Neural progenitor cell (in vitro differentiated cells): ENCODE measurements around the gene GLOD4.

Experiments
- CTCF ChIP-seq: fragments of 200-600 bp; sonication (generic); IDR thresholded peaks from 2 replicates; pipeline ENCODE4 v1.5.1; 2017; ENCODE audit warnings: antibody characterized with exemption, mild to moderate bottlenecking
- EZH2 ChIP-seq: fragments of 200-600 bp; sonication (generic); IDR thresholded peaks from 2 replicates; pipeline ENCODE4 v1.6.1; 2017; ENCODE audit warnings: antibody characterized with exemption, mild to moderate bottlenecking, moderate library complexity
- EZH2phosphoT487 ChIP-seq: fragments of 200-600 bp; sonication (generic); IDR thresholded peaks from 2 replicates; pipeline ENCODE4 v1.6.1; 2017; ENCODE audit warnings: antibody characterized with exemption

- TF ChIP-seq CTCF: no peak
- no peak for TF ChIP-seq EZH2
- no peak for TF ChIP-seq EZH2phosphoT487
These were observed 10.2 kb upstream of the GLOD4 start for GRCh38 chr17:792277-792676.
